GM18868 (cell line): ENCODE data around the gene PRXL2A.

ENCODE experiments used
- ATAC-seq: cut with Tn5 transposase; IDR thresholded peaks from one replicate; pipeline ENCODE4 v1.9.1; 2021; ENCODE audit warnings: mild to moderate bottlenecking, moderate library complexity; ENCODE audit not compliant: unreplicated experiment

Gene PRXL2A

DNA sequence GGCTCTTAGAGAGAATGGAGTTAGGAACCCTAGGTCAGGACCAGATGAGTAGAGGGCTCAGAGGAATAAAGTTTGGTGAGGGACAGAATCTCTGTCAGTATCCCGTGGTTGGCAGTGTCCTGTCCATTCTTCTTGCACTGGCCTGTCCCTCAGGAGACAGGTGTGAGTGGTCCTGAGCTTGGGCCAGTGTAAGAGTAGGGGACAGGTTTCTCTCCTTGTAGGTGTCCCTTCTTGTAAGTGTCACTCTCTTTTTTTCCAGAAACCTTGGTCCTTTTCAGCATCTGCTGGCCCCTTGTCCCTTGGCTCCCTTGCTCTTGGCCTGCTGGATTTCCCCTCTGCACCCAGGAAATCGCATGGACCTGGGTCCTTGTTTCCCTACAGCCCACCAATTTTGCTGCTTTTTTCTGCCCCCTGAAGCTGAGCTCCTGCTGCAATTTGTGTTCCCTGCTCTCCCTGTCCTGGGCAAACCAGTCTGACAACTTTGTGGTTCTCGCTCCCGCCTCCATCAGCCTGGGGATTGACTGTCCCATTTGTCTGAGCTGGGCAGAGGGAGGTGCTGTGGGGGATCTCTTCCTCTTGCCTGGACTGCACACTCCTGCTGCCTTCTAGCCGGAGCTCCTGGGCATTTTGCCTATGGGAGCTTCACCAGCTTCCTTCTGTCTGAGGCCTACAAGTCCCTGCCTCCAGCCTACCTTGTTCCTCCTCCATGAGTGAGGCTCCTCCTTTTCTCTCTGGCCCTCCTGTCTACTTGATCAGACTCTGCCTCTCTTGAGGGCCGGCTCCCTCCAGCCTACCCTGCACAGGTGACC is 52.3 kb downstream of the PRXL2A start:
- no peak for ATAC-seq

DNA sequence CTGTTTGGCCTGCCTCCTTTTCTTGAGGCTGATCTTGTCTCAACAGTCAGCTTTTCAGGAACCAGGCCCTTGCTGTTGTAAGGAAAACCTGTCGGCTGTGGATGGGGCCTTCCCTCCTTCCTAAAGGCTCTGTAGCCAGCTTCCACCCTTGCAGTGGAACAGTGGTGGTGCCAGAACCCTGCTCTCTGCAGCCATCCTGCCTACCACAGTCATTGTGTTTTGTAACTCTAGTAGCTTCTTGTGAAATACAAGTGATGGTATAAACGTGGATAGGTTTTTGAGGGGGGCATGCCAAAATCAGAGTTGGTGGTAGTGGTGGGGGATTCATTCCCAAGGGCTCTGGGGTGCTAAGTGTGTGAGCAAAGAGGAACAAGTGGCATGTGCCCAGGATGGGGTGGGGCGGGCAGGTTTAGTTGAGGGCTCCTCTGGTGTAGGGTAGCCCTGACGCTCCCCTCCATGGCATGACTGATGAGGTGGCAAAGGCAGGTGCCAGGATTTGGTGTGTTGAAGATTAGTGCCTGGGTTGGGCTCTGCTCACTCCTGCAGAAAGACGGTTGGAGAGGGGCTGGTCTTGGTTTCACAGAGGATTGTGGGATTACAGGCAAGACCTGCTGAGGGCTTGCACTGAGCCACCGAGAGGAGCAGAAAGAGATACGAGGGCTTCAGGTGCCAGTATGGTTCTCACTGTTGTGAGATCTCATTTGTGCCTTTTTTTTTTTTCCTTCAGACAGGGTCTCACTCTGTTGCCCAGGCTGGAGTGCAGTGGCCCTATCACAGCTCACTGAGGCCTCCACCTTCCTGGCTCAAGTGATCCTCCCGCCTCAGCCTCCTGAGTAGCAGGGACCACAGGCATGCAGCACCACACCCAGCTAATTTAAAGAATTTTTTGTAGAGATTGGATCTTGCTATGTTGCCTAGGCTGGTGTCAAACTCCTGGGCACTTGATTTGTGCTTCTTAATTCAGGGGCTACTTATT is 53.1 kb downstream of the PRXL2A start:
- no peak for ATAC-seq

DNA sequence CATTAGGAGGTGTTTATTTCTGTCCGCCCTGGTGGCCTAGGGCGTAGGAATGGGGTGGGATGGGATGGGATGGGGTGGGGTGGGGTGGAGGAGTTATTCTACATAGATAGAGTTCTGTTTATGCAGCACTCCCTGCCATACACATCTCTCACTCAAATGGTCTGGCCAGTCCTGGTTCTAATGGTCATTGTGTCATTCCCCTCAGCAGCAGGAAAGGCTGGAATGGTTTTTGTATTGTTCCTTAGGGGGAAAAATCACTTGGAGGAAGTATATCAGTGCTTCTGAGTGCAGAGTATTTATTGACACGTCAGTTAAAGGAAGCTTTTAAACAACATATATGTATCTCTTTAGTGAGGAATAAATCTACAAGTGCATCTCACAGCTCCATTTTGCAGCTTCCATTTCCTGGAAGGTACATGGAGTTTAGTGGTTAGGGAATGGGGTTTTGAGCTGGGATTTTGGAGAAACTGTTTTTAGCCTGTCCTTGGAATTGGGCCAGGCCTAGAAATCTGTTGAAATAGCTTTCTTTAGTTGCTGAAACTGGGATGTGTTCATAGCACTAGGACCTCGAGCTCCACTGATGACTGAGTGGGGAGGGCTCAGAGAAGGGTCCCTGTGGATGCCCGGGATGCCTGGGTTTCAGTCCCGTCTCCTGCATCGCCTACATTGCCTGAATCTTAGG is 54.1 kb downstream of the PRXL2A start:
- no peak for ATAC-seq

DNA sequence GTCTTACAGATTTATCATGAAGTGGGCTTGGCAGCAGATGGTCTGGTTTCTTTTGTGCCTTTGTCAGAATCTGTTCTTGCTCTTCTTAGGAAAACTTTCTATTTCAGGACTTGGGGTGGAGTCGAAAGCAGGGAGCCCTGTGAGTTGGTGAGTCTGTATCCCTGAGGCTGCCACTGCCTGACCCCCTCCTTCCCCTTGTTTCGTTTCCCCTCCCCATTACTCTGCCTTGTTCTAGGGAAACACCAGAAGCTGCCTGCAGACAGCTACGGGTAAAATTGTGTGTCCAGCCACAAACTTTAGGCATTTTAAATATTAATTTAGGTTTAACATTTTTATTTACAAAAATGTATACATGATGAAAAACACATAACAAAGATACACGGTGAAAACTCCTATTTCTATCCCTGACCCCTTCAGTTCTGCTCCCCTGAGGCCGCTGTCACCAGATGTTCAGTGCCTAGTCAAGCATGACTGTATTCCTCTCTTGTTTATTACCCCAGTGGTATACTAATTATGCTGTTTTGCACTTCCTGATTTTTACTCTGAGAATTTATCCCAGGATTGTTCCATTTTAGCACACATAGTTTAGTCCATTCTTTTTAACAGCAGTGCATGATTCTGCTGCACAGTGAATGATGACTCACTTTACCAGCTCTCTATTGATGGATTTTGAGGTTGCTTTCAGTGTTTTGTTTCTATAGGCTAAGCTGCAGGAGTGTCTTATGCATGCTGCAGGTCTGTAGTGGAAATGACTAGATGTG is 54.8 kb downstream of the PRXL2A start:
- ATAC-seq: peak; percentile 44

DNA sequence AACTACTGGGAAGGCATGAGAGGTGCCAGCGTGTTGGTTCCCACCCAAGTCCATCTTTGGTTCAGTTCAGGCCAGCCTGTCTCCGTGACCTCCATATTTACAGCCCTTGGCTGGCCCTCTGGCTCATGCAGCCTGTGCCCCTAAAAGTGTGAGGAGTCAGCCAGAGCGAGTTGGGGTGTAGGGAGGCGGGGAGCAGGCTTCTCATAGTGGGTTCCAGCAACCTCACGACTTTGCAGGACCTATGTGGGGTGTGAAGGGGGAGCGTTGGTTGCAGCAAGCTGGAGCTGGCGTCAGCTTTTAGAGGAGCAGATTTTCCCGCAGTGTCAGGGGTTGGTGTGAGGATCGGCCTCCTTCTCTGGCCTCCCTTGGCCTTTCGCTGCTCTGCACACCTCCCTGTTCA is 55.5 kb downstream of the PRXL2A start:
- ATAC-seq: no peak

DNA sequence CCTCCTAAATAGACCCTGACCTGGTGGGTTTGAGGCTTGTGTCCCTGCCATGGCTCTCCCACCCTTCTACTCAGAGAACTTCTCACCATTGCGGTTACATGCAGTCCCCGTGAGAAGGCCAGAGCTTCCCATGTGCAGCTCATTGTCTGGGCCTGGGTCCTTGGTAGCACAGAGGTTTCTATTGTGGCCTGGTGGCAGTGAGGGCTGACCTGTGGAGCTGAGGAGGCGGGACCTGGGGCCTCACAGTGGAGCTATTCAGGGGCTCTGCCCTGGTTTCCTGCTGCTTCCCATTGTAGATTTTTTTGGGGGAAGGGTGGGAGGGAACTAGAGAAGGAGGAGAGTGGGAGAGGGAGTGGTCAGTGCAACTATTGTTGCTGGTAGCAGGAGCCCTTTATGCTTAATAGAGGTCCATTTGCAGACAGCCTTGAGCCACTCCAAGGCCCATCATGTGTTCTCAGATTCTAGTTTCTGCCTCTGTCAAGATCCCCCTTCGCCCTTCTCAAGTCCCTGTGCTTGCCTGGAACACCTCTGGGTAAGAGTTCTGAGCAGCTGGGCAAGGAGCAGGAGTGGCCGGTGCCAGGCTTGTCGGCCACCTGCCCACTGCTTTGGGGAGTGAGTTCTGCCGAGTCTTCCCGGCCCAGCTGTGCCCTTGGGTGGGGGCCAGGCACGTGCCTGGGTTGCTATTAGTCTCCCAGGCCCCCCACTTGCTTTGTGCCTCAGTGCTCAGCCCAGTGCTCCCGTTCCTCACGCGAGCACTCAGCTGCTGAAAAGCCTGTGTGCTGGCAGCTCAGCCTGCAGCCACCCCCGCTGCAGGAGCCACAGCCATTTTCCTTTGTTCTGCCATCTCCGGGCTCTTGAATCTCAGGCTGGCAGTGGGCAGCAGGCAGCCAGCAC is 56.5 kb downstream of the PRXL2A start:
- ATAC-seq: no peak

DNA sequence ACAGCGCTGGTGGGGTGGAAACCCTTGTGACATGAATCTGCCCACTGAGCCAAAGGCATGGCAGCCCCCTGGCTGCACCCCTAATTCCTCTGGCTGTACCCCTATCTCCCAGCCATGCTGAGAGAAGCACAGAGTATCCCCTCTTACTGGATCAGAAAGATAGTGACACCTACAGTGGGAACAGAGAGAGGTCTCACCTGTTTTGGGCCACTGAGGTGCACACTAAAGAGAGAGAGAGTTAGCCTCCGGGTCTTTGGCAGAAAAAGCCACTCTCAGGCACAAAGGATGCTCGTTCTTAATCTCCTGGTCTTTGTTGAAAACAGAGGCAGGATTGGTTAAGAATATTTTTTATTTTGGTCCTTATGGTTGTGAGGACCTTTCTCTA is 57.1 kb downstream of the PRXL2A start:
- no peak for ATAC-seq

DNA sequence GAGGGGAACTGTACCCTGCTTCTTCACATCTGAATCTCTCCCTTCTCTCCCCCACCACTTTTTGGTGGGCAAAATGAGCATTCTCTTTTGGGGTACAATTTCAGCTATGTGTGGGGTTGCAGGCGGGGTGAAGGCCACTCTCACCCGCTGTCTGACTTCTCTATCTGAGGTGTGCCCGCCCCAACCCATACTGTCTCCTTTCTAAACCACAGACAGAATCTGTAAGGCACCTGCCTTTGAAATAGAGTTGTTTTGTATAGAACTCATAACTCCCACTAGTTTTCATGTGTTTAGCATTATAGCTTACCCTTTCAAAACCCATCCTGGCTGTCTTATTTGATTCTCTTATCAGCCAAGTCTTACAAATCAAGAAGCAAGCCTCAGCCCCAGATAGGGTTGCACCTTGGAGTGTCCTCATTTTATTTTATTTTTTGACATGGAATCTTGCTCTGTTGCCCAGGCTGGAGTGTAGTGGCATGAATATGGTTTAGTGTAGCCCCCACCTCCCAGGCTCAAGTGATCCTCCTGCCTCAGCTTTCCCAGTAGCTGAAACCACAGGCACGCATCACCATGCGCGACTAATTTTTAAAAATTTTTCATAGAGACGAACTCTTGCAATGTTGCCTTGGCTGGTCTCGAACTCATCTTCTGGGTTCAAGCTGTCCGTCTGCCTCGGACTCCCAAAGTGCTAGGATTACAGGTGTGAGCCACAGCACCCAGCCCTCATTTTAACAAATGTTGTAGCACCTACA is 57.7 kb downstream of the PRXL2A start:
- ATAC-seq: peak; percentile 40

DNA sequence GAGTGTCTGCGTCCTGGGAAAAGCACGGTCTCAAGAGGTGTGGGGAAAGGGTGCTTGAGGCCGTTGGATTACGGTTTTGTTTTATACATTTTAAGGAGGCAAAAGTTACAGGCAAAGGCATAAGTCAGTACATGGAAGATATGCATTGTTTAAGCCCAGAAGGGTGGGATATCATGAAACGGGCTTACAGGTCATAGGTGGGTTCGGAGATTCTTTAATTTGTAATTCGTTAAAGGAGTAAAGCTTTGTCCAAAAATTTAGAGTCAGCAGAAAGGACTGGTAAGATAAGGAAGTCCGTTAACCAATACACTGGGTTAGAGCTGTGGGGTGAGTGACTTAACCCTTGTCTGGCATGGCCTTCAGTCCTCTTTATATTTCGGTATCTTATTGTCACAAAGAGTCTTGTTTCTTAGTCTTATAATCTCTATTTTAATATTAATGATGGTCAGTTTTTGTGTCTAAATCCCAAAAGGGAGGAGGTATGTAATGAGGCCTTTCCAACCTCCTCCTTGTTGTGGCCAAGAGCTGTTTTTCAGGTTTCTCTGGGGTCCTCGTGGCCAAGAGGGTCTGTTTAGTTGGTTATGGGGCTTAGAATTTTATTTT is 58.5 kb downstream of the PRXL2A start:
- no peak for ATAC-seq

DNA sequence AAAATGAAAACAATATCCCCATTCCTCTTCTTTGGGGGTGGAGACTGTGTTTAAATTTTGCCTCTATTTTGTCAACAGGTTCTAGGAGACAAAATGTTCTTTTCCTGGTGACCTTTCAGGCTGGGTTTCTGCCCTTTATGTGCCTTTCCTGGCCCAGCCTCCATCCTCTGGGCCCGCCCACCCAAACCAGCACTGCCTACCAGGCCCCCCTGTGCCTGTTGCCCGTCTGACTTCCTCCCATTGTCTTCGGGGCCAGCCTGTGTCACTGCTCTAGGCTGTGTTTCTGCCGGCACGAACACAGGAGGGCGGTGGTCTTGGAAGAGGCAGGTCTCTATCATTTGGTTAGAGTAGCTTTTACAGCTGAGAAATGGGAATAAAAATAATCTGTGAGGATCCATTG is 59.7 kb downstream of the PRXL2A start:
- ATAC-seq: no peak

DNA sequence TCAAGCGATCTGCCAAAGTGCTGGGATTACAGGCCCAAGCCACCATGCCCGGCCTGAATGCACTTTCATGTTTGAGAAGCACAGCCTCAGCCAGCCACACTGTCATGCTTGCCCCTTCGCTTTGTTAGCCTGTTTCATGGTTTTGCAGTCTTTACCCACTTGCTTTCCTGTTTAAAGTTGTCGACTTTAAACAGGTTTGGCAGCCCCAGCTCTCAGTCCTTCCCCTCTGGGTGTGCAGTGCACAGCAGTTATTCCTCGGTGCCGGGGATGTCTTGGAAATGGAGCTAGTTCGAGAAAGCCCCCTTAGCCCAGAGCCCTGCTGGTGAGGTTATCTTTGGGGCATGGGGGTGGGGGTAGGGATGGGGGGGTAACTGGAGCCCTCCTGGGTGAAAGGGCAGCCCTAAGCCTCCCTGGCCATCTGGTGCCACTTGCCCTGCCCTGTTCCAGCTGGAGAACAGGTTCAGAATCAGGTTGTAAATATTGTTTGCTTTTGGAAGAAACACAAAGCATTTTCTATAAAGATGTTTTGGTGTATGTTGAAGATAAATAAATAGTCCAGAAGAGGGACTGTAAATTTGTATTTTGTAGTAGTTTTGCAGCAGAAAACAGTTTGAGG is 60.6 kb downstream of the PRXL2A start:
- ATAC-seq: no peak

DNA sequence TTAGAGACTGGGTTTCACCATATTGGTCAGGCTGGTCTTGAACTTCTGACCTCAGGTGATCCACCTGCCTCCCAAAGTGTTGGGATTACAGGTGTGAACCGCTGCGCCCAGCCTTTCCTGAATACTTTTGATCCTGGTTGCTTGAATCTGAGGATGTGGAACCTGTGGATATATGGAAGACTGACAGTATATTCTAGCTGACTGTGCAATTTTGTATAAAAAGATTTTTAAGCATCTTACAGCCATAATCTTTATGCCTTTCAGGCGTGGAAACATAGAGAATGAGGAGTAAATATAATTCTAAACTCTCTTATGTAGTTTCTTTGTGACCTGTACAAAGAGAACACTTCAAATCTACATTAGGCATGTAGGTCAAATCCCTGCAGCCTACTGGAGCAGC is 61.9 kb downstream of the PRXL2A start:
- no peak for ATAC-seq

DNA sequence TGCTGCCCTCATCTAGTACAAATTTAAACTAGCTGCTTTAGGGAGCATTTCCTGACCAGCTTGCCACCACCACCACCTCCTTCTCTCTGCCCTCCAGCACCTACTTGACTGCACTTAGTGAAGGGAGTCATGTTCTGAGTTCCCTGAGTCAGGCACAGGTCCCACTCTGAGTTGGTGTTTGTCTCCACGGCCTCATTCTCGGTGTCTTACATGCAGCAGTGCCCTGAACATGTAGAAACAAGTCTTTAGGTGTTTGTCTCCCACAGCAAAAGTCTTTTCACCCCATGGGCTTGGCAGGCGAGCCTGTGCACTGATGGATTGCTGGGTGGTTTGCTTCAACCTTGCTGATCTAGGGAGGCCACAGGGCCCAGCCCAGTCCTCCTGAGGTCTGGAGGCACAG is 62.6 kb downstream of the PRXL2A start:
- ATAC-seq: no peak

DNA sequence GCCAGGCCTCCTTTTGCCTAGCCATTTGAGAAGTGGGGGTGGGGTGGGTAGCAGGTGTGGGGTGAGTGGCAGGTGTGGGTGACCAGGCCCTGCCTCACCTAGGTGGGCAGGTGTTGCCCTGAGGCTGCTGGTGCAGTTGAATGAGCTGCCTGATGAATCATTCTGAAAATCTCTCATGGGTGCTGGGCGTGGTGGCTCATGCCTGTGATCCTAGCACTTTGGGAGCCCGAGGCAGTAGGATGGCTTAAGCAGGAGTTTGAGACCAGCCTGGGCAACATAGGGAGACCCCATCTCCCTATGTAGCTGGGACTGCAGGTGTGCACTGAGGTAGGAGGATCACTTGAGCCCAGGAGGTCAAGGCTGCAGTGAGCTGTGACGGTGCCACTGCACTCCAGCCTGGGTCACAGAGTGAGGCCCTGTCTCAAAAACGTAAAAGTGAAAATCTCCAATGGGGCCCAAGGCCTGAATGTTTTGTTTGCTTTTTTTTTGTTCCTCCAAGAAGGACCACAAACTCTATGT is 63.4 kb downstream of the PRXL2A start:
- ATAC-seq: peak; percentile 49

DNA sequence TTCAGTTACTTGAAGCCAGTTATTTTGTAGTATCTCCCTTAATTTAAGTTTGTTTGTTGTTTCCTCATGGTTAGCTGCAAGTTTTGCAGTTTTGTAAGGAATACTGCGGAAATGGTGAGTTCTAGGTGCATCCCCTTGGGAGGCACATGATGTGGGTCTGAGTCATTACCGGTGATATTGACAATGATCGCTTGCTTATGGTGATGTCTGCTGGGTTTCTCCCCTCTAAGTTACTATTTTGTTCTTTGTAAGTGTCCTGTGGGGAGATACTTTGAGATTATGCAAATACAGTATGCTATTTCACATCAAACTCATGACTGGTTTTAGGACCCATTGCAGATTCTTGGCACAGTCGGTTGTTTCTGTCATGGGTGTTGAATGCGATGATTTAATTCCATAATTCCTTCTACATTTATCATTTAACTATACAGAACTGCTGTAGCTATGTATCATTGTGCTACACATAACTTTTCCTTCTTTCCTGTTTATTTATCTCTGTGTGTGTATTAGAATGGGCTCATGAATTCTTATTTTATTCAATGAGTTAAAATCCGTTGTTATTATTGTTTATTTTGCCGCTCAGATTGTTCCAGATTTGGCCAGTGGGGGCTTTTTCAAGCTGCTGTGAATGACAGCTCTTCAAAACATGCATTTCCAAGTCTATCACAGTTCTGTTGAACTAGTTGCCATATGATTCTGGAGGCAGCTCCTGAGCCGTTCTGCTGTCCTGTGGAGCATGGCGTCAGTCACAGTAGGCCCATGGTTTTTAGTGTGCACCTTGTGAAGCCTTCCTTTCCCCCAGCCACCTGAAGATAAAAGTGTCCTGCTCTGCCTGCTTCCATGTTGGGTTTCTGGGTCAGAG is 64.1 kb downstream of the PRXL2A start:
- ATAC-seq: peak; percentile 88

DNA sequence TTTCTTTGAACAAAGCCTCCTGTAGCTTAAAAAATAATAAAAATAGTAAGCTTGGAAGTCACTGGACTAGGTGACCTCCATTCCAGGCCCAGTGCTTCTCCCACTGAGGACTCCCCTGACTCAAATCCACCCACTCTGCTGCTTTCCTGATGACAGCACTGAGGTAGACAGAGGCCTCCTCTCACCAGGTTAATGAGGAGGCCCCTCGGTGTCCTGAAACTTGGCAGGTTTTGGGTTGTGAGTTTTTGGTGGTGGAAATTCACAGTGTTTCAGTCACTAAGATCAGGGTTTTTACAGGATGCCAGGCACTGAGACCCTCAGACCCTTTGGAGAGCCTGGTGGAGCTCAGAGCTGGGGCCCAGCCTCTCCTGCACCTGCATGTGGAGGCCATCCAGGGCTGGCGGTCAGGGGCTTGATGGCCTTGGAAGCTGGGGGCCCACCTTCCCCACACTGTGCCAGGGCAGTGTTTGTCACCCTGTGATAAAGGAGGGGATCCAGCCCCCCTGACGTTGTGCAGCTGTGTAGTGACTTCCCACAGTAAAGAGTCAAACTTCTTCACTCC is 64.8 kb downstream of the PRXL2A start:
- ATAC-seq: no peak
